Cerebellar cortex (tissue), 1 donor: ENCODE data around the gene MYOD1.

ENCODE experiments used
- DNase-seq: peaks from one replicate; pipeline ENCODE4 v3.0.0-alpha.2; 2015; ENCODE audit warnings: low spot score

Gene MYOD1

GRCh38 chr11:17734986-17735817 is 15.8 kb downstream of the MYOD1 start:
- DNase-seq: peak; percentile 29

GRCh38 chr11:17735818-17736578 is 16.6 kb downstream of the MYOD1 start:
- peak; percentile 10 for DNase-seq

- DNase-seq: peak; percentile 25
Observed at GRCh38 chr11:17736579-17736893, 17.2 kb downstream of the MYOD1 start.

- DNase-seq: peak; percentile 9
Observed at GRCh38 chr11:17736930-17737817, 17.8 kb downstream of the MYOD1 start.

GRCh38 chr11:17738151-17738973 is 19.0 kb downstream of the MYOD1 start:
- DNase-seq: peak; percentile 12

GRCh38 chr11:17739945-17740338 is 20.6 kb downstream of the MYOD1 start:
- DNase-seq: peak; percentile 37

- DNase-seq: peak; percentile 26
Observed at GRCh38 chr11:17740649-17741235, 21.4 kb downstream of the MYOD1 start.

GRCh38 chr11:17741487-17741886 is 22.1 kb downstream of the MYOD1 start:
- peak; percentile 9 for DNase-seq

GRCh38 chr11:17742019-17742418 is 22.6 kb downstream of the MYOD1 start:
- DNase-seq: peak; percentile 46

GRCh38 chr11:17743026-17743807 is 23.8 kb downstream of the MYOD1 start:
- peak; percentile 22 for DNase-seq

GRCh38 chr11:17743808-17744119 is 24.4 kb downstream of the MYOD1 start:
- no peak for DNase-seq

- peak; percentile 61 for DNase-seq
Observed at GRCh38 chr11:17744151-17744940, 25.0 kb downstream of the MYOD1 start.

GRCh38 chr11:17745023-17745772 is 25.8 kb downstream of the MYOD1 start:
- peak; percentile 29 for DNase-seq

- DNase-seq: no peak
Observed at GRCh38 chr11:17746096-17746495, 26.7 kb downstream of the MYOD1 start.

GRCh38 chr11:17747131-17747955 is 28.0 kb downstream of the MYOD1 start:
- DNase-seq: peak; percentile 76

GRCh38 chr11:17748044-17748443 is 28.7 kb downstream of the MYOD1 start:
- no peak for DNase-seq

GRCh38 chr11:17748761-17749721 is 29.7 kb downstream of the MYOD1 start:
- no peak for DNase-seq
